GOT3 (cell line): ENCODE data around the gene DAGLB.
"Not testable (repeated sequence)": the region's sequence is repeated elsewhere in the genome, so short reads cannot be mapped to it uniquely, and the experiment has no call there.

Source experiments
- DNase-seq: peaks from one replicate; lab custom pipeline; 2025; ENCODE audit warnings: mixed read lengths; lab: John Stamatoyannopoulos, UW

Gene DAGLB

DNA sequence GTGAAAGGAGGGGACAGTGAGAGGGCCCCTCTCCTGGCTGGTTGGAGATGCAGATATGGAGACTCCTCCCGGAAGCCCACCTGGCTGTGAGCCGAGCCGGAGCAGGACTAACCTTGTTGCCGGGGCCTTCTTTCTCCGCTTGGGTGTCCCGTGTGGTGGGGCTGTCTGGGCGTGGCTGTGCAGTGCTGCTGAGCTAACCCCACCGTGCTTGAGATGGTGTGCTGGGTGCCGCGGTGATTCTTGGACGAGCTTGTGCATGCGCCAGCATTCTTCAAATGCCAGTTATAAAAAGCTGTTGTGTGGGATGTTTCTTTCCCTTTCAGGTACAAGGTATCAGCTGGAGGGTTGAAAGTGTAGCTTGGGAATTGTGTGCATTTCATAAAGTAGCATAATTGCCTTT lies 48.8 kb downstream of the DAGLB start:
- no peak for DNase-seq

GRCh38 chr7:6397759-6398495 lies 49.8 kb downstream of the DAGLB start:
- DNase-seq, result not testable (repeated sequence)

- no peak for DNase-seq
Measured at GRCh38 chr7:6395898-6396595, 51.7 kb downstream of the DAGLB start.

DNA sequence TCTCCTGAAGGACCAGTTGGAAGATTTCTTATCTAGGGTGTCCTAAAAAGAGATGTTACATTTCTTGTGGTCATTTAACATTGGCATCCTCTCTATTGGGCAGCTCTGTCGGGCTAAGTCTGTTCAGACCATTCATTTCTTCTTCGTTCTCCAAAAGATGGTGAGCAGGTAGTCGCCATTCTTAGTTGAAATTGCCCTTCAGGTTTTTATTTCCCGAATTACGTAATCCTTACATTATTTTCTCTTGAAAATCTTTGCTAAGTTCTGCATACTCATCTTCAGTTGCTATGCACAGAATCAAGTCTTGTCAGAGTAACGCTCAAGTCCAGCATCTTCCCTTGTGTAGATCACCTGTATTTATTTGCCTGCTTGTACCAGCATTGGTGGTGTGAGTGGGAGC lies 53.6 kb downstream of the DAGLB start:
- no peak for DNase-seq

- DNase-seq, result no peak
Measured at GRCh38 chr7:6393667-6394056, 54.1 kb downstream of the DAGLB start.

DNA sequence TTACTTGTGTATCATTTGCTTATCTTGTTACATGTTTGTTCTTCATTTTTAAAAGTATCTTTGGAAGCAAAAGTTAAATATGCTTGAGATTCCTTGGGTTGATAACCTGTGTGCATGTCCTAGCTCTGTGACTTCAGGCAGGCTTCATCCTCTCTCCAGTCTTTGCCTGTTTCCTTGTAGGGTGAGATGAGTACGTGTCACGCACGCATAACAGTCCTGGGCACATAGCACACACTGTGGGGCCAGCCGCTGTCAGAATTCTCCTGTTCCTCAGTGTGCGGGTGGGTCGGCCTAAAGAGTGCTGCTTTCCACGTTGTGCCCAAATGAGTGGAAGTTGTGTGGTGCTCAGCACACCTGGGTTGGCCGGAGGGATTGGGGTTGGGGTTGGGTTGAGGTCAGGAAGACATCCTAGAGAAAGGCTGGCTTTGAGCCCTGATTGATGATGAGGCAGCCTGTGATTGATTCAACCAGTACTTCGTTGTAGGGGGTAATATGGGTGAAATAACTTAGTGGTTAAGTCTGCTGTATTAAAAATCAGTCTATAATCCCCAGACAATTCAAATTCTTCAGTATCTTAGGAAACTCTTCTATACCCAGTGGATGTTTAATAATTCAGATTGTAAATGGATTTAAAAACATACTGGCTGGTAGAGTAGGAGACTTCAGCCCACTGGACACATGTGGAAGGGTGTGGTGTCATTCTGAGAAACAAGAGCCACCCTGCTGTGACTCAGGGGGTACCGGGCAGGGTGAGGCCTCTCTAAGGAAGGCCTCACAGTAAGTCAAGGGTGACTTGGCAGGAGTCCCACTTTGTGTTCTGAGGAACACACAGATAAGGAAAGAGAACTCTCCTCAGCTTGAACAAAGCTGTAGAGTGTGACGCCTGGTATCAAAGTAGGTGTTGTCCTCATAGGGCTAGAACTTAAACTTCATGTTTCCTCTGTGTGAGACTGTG lies 54.8 kb downstream of the DAGLB start:
- no peak for DNase-seq

DNA sequence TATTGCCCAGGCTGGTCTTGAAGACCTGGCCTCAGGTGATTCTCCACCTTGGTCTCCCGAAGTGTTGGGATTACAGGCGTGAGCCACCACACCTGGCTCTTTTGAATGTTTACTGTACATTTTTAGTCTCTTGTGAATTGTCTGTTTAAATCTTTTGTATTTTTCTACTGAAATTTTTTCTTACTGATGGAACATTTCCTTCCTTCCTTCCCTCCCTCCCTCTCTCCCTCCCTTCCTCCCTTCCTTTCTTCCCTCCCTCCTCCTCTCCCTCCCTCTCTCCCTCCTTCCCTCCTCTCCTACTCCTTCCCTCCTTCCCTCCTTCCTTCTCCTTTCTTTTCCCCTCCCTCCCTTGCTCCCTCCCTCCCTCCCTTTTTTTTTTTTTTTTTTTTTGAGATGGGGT lies 58.0 kb downstream of the DAGLB start:
- no peak for DNase-seq

DNA sequence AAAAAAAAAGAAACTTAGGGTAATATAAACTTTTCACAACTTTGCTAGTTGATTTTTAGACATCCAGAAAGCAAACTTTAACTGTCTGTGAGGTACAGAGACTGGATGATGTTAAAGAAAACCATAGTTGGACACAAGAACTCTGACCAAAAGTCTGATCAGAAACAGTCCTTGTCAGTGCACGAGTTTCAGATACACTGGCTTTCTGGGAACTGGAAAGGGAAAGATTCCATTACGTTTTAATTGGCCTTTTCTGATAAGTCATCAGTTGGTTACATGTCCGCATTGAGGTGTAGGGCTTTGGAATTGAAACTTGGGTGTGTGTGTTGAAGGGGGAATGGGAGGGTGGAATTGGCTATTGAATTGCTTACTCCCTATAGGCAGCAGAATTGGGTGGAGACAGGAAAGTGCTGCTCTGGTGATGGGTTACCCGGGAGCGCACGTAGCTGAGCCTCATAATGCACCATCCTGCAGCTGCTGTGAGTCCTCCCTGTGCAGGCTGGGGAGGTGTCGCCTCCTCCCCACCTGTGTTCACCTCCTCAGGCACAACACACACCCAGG lies 59.9 kb downstream of the DAGLB start:
- DNase-seq, result no peak

DNA sequence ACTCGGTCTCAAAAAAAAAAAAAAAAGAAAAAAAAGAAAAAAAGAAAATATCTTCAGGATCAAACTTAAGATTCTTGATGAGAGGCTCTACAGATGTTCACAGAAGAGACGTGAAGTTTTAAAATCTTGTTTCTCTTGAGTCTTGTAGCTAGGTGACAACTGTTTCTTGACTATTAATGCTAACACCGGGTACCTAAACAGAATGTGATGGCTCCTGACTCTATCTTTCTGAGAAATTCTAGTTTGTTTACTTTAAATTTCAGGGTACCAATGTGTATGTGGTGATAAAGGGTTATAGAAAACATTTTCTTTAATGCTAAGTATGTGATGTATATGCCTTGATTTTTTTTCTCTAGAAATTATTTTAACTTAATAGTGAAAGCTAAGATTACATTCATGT lies 61.0 kb downstream of the DAGLB start:
- DNase-seq, result no peak

GRCh38 chr7:6385909-6386560 lies 61.7 kb downstream of the DAGLB start:
- no peak for DNase-seq

- no peak for DNase-seq
Measured at GRCh38 chr7:6385110-6385781, 62.5 kb downstream of the DAGLB start.

DNA sequence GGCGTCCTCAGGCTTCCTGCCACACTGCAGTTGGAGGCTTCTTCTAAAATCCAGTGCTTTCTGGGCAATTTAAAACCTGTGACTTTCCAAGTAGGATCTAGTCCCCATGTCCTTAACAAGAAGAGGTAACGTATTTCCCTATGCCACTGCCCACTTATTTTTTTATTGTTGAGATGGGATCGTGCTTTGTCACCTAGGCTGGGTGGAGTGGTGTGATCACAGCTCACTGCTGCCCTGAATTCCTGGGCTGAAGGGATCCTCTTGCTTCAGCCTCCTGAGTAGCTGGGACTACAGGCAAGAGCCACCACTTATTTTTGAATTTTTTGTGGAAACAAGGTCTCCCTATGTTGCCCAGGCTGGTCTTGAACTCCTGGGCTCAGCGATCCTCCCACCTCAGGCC lies 63.4 kb downstream of the DAGLB start:
- DNase-seq, result no peak

- no peak for DNase-seq
Measured at GRCh38 chr7:6382817-6383216, 64.9 kb downstream of the DAGLB start.

DNA sequence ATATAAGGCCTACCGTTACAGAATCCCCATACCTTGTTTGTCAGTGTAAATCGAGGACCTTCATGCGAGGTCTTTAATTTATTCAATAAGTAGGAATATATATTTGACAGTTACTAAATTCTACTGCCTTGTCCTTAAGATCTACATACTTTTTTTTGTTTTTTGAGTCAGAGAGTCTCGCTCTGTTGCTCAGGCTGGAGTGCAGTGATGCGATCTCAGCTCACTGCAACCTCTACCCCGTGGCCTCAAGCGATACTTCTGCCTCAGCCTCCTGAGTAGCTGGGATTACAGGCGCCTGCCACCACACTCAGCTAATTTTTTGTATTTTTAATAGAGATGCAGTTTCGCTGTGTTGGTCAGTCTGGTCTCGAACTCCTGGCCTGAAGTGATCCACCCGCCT lies 65.9 kb downstream of the DAGLB start:
- not testable (repeated sequence) for DNase-seq

GRCh38 chr7:6380310-6381095 lies 67.3 kb downstream of the DAGLB start:
- DNase-seq, result no peak

DNA sequence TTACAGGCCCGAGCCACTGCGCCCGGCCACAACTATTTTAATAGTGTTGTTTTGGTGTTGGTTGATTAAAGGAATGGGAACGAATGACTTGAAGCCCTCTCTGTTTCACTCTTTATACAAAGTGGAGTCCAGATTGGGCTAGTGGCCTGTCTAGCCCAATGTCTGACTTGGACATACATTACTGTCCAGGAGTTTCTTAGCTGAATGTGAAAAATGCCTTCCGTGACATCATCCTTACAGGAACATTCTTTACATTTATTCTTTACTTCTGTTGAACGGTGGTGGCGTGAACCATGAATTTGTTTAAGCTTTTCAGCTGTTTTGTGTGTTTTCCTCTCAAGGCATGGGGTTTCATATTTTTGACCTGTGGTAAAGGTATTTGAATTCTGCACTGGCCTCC lies 67.9 kb downstream of the DAGLB start:
- DNase-seq, result no peak

- not testable (repeated sequence) for DNase-seq
Measured at GRCh38 chr7:6378556-6378955, 69.2 kb downstream of the DAGLB start.

DNA sequence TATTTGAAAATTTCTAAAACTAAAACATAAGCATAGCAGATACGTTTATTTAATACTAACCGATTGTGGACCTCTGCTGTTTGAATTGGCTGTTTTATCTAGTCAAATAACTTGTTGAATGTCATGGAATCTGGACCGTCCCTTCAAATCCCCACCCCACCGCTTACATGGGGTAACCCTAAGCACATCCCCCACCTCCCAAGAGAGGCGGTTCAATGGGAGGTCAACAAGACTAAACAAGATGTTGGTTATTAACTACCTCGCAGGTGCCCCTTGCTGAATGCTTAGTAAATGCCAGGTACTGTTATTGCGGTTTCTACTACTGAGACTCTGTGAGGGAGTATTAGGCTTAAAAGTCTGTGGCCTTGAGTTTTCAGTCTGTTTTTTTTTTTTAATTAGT lies 70.9 kb downstream of the DAGLB start:
- DNase-seq, result no peak

DNA sequence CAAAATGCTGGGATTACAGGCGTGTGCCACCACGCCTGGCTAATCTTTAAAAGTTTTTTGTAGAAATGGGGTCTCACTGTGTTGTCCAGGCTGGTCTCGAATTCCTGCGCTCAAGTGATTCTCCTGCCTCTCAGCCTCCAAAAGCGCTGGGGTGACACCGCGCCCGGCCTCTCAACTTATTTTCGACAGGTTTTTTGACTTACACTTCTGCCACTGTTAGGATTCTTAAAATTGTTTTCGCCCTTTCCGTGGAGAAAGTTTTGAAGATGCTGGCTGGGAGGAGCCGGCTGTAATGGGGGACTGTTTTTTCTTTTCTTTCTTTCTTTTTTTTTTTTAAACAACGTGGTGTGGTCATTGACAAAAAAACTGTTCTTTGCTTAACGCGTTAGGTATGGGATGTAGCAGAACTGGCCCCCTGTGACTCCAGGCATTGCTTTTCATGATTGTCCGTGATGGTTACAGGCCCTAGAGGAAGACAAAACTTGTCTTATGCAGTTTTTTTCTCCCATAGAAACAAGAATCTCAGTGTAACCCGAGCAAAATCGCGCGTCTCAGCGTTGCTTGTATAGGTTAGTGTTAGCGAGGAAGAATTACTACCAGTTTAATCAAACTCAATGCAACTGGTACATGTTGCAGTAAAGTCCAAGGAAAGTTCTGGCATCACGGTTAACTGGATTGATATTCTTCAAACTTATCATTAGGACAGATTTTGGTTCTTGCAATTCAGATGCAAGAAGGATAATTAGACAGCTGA lies 72.2 kb downstream of the DAGLB start:
- no peak for DNase-seq
